Retinal pigment epithelial cell (primary cell): ENCODE data around the gene MYO18B.

ENCODE experiments used
- DNase-seq: peaks from one replicate; pipeline ENCODE4 v3.0.0-alpha.2; 2010; ENCODE audit warnings: low read depth
- H3K4me3 ChIP-seq: 2 replicates; pipeline ENCODE4 v1.5.1; 2011; ENCODE audit warnings: mild to moderate bottlenecking, low read length, control low read depth, moderate library complexity
- CTCF ChIP-seq: conservative IDR thresholded peaks from 2 replicates; pipeline ENCODE4 v1.5.1; 2011; ENCODE audit warnings: low read depth, low read length, control low read depth, inconsistent platforms

The MYO18B gene

GRCh38 chr22:25802018-25802417 is 60.0 kb downstream of the MYO18B start:
- no peak overlapping the region for H3K4me3 ChIP-seq
- no peak for TF ChIP-seq CTCF
- DNase-seq = no peak

- no peak overlapping the region for H3K4me3 ChIP-seq
- DNase-seq = no peak
- TF ChIP-seq CTCF = no peak
These were observed 62.7 kb downstream of the MYO18B start for GRCh38 chr22:25804676-25805075.

- no peak overlapping the region for H3K4me3 ChIP-seq
- TF ChIP-seq CTCF = no peak
- no peak for DNase-seq
These were observed 64.6 kb downstream of the MYO18B start for GRCh38 chr22:25806579-25806978.

GRCh38 chr22:25814685-25815084 is 72.7 kb downstream of the MYO18B start:
- no peak for TF ChIP-seq CTCF
- H3K4me3 ChIP-seq = no peak overlapping the region
- no peak for DNase-seq

GRCh38 chr22:25815561-25815960 is 73.6 kb downstream of the MYO18B start:
- no peak for DNase-seq
- TF ChIP-seq CTCF = no peak
- H3K4me3 ChIP-seq = no peak overlapping the region

GRCh38 chr22:25816522-25817059 is 74.6 kb downstream of the MYO18B start:
- TF ChIP-seq CTCF = no peak
- DNase-seq = no peak

GRCh38 chr22:25817092-25817943 is 75.3 kb downstream of the MYO18B start:
- no peak for TF ChIP-seq CTCF
- H3K4me3 ChIP-seq = no peak overlapping the region
- DNase-seq = no peak

More at GRCh38 chr22:25816522-25817059, 74.6 kb downstream of the MYO18B start:
- no peak overlapping the region for H3K4me3 ChIP-seq
